HCT116 (cell line): ENCODE measurements around the gene CAMTA2. TPM values are rescaled to one million over a fixed set of nuclear protein-coding genes. Genes with fewer than 3 reads are reported as not detected.

ENCODE experiments used
- ATAC-seq: fragments of 200-7000 bp; cut with Tn5 transposase; 2 replicates; pipeline ENCODE4 v1.9.1; 2020; ENCODE audit warnings: mild to moderate bottlenecking, moderate library complexity
- BruUV-seq: library from RNA; stranded (reverse); fragments of 400-500 nt; replicated peaks from 2 replicates; lab custom pipeline; 2021; lab: Mats Ljungman, UMichigan
- CTCF ChIA-PET: fragments of 300-600 bp; sonication (Branson Sonifier 250); formaldehyde crosslinking; loops from one replicate; lab custom pipeline; 2021; ENCODE audit warnings: antibody characterized with exemption; lab: Charles Lee
- POLR2A ChIA-PET: fragments of 300-600, 350-600 bp; sonication (Branson Sonifier 250); formaldehyde crosslinking; loops from one replicate; lab custom pipeline; 2021; ENCODE audit warnings: antibody characterized with exemption; lab: Charles Lee
- RAD21 ChIA-PET, 2 experiments: fragments of 300-600 bp; sonication (Branson Sonifier 250); formaldehyde crosslinking; loops; one replicate each; lab custom pipeline; 2023; ENCODE audit warnings: low total read pairs in 2 of 2; ENCODE audit not compliant: uncharacterized antibody in 2 of 2, unreplicated experiment in 2 of 2, low non-redundant PET in 1 of 2; lab: Charles Lee
- DNase-seq: peaks from one replicate; pipeline ENCODE4 v3.0.0-alpha.2; 2010; ENCODE audit warnings: low read depth, low spot score
- H2AFZ ChIP-seq: fragments of 200-600 bp; shearing (Covaris generic), sonication (generic); 2 replicates; pipeline ENCODE4 v1.6.1; 2017; ENCODE audit warnings: low read depth, mixed run types, mixed read lengths, antibody characterized with exemption, low read length; ENCODE audit not compliant: poor library complexity, severe bottlenecking
- H3K27ac ChIP-seq: 2 replicates; pipeline ENCODE4 v1.5.1; 2012; ENCODE audit warnings: low read depth, low read length
- H3K27me3 ChIP-seq: fragments of 200-600 bp; sonication (generic); 2 replicates; pipeline ENCODE4 v1.6.1; 2016; ENCODE audit warnings: mixed run types, low read length, mixed read lengths; ENCODE audit not compliant: insufficient read depth
- H3K36me3 ChIP-seq, 2 experiments: fragments of 200-500 bp in 1 of 2; fragments of 200-600 bp in 1 of 2; sonication (Bioruptor generic) in 1 of 2; sonication (generic) in 1 of 2; 2 replicates each; pipeline versions ENCODE4 v1.5.1 to v1.6.1; 2014 to 2016; ENCODE audit warnings: low read length in 2 of 2, inconsistent platforms in 1 of 2, mixed read lengths in 1 of 2, mixed run types in 1 of 2; ENCODE audit not compliant: insufficient read depth in 2 of 2, control insufficient read depth in 1 of 2
- H3K4me1 ChIP-seq, 2 experiments: fragments of 200-600 bp in 1 of 2; sonication (generic) in 1 of 2; 2 replicates each; pipeline versions ENCODE4 v1.5.1 to v1.6.1; 2012 to 2017; ENCODE audit warnings: low read length in 2 of 2, inconsistent platforms in 1 of 2, mild to moderate bottlenecking in 1 of 2, mixed read lengths in 1 of 2, mixed run types in 1 of 2, moderate library complexity in 1 of 2; ENCODE audit not compliant: insufficient read depth in 2 of 2, control insufficient read depth in 1 of 2
- H3K4me2 ChIP-seq: fragments of 200-600 bp; sonication (generic); 2 replicates; pipeline ENCODE4 v1.6.1; 2017; ENCODE audit warnings: mixed run types, low read length, mixed read lengths
- H3K4me3 ChIP-seq, 2 experiments: fragments of 200-600 bp in 1 of 2; sonication (generic) in 1 of 2; replicated peaks in 1 of 2; 2 replicates each; pipeline ENCODE4 v1.5.1; 2011 to 2016; ENCODE audit warnings: low read length in 2 of 2, control low read depth in 1 of 2, low read depth in 1 of 2, mild to moderate bottlenecking in 1 of 2, mixed read lengths in 1 of 2, mixed run types in 1 of 2
- H3K79me2 ChIP-seq: fragments of 200-600 bp; sonication (generic); 2 replicates; pipeline ENCODE4 v1.6.1; 2017; ENCODE audit warnings: mild to moderate bottlenecking, mixed run types, low read length, moderate library complexity, mixed read lengths; ENCODE audit not compliant: insufficient read depth
- H3K9ac ChIP-seq: fragments of 200-600 bp; sonication (generic); 2 replicates; pipeline ENCODE4 v1.6.1; 2016; ENCODE audit warnings: low read length, mixed read lengths
- H3K9me2 ChIP-seq: fragments of 200-600 bp; sonication (generic), shearing (Covaris generic); 2 replicates; pipeline ENCODE4 v1.6.1; 2017; ENCODE audit warnings: mixed run types, mild to moderate bottlenecking, moderate library complexity; ENCODE audit not compliant: insufficient read depth
- H3K9me3 ChIP-seq, 2 experiments: fragments of 200-500 bp in 1 of 2; fragments of 200-600 bp in 1 of 2; sonication (Bioruptor generic) in 1 of 2; sonication (generic) in 1 of 2; 2 replicates each; pipeline ENCODE4 v1.6.1; 2014 to 2017; ENCODE audit warnings: low read length in 2 of 2, mixed read lengths in 2 of 2, inconsistent platforms in 1 of 2, low read depth in 1 of 2, mild to moderate bottlenecking in 1 of 2, mixed run types in 1 of 2, moderate library complexity in 1 of 2; ENCODE audit not compliant: control insufficient read depth in 1 of 2, insufficient read depth in 1 of 2
- H4K20me1 ChIP-seq: fragments of 200-600 bp; sonication (generic), shearing (Covaris generic); 2 replicates; pipeline ENCODE4 v1.6.1; 2017; ENCODE audit warnings: mixed run types, mild to moderate bottlenecking, moderate library complexity; ENCODE audit not compliant: insufficient read depth
- CBX3 ChIP-seq: IDR thresholded peaks from 2 replicates; pipeline ENCODE4 v1.6.1; 2012; ENCODE audit warnings: low read depth
- CEBPB ChIP-seq: IDR thresholded peaks from 2 replicates; pipeline ENCODE4 v1.6.1; 2012; ENCODE audit warnings: low read depth
- EGR1 ChIP-seq: IDR thresholded peaks from 2 replicates; pipeline ENCODE4 v1.6.1; 2012; ENCODE audit warnings: low read depth
- EZH2 ChIP-seq: fragments of 200-600 bp; sonication (generic); IDR thresholded peaks from 2 replicates; pipeline ENCODE4 v1.6.1; 2017; ENCODE audit warnings: antibody characterized with exemption, mixed run types
- EZH2phosphoT487 ChIP-seq: fragments of 200-600 bp; IDR thresholded peaks from 2 replicates; pipeline ENCODE4 v1.6.1; 2018; ENCODE audit warnings: antibody characterized with exemption, borderline replicate concordance
- FOSL1 ChIP-seq: IDR thresholded peaks from 2 replicates; pipeline ENCODE4 v1.6.1; 2012; ENCODE audit warnings: low read depth
- JUND ChIP-seq: IDR thresholded peaks from 2 replicates; pipeline ENCODE4 v1.6.1; 2012
- POLR2A ChIP-seq: IDR thresholded peaks from 2 replicates; pipeline ENCODE4 v1.7.0; 2011; ENCODE audit warnings: borderline replicate concordance; ENCODE audit not compliant: insufficient read depth, insufficient read length; ENCODE audit errors: extremely low read depth
- POLR2AphosphoS5 ChIP-seq: IDR thresholded peaks from 2 replicates; pipeline ENCODE4 v1.6.1; 2011; ENCODE audit warnings: mild to moderate bottlenecking, low read depth, low read length, moderate library complexity
- RAD21 ChIP-seq: IDR thresholded peaks from 2 replicates; pipeline ENCODE4 v1.6.1; 2012; ENCODE audit warnings: low read depth, mild to moderate bottlenecking
- SIN3A ChIP-seq: IDR thresholded peaks from 2 replicates; pipeline ENCODE4 v1.6.1; 2012; ENCODE audit warnings: low read depth
- SP1 ChIP-seq: IDR thresholded peaks from 2 replicates; pipeline ENCODE4 v1.6.1; 2012; ENCODE audit warnings: low read depth
- TCF7L2 ChIP-seq: IDR thresholded peaks from 2 replicates; pipeline ENCODE4 v1.7.0; 2011; ENCODE audit warnings: borderline replicate concordance, inconsistent platforms; ENCODE audit not compliant: insufficient read depth, insufficient read length; ENCODE audit errors: extremely low read depth
- ZFX ChIP-seq: fragments of 450-650 bp; IDR thresholded peaks from 2 replicates; pipeline ENCODE4 v1.6.1; 2017
- ZNF274 ChIP-seq: fragments of 200-500 bp; sonication (Bioruptor generic); IDR thresholded peaks from 2 replicates; pipeline ENCODE4 v1.6.1; 2014; ENCODE audit warnings: mild to moderate bottlenecking, low read depth, low read length, inconsistent platforms
- intact Hi-C: fragments of 100-400 bp; cut with micrococcal nuclease; formaldehyde crosslinking; loops from 2 replicates; pipeline ENCODE4 v1.10.0; 2022
- total RNA-seq: library from RNA; stranded (reverse); gene quantifications from one replicate; pipeline ENCODE4 v1.2.1, GENCODE V29; 2021; ENCODE audit not compliant: unreplicated experiment
- TF ChIP-seq, protein P1 (sequence below): IDR thresholded peaks from 2 replicates; pipeline ENCODE4 v1.6.1; 2012; ENCODE audit warnings: low read depth
- TF ChIP-seq, protein P2 (sequence below): IDR thresholded peaks from 2 replicates; pipeline ENCODE4 v1.6.1; 2012
- TF ChIP-seq, protein P3 (sequence below), 3 experiments: fragments of 200-600 bp in 1 of 3; sonication (generic) in 1 of 3; IDR thresholded peaks in 2 of 3; conservative IDR thresholded peaks in 1 of 3; 2 replicates each; pipeline ENCODE4 v1.5.1; 2012 to 2017; ENCODE audit warnings: low read depth in 2 of 3, low read length in 2 of 3, antibody characterized with exemption in 1 of 3, borderline replicate concordance in 1 of 3, control low read depth in 1 of 3, mild to moderate bottlenecking in 1 of 3, mixed read lengths in 1 of 3, mixed run types in 1 of 3, moderate library complexity in 1 of 3; ENCODE audit not compliant: insufficient read depth in 1 of 3
- TF ChIP-seq, protein P4 (sequence below): IDR thresholded peaks from 2 replicates; pipeline ENCODE4 v1.6.1; 2012

CAMTA2 gene
- total RNA-seq, 1 experiment from 2014 or later = 37.8 TPM

DNA sequence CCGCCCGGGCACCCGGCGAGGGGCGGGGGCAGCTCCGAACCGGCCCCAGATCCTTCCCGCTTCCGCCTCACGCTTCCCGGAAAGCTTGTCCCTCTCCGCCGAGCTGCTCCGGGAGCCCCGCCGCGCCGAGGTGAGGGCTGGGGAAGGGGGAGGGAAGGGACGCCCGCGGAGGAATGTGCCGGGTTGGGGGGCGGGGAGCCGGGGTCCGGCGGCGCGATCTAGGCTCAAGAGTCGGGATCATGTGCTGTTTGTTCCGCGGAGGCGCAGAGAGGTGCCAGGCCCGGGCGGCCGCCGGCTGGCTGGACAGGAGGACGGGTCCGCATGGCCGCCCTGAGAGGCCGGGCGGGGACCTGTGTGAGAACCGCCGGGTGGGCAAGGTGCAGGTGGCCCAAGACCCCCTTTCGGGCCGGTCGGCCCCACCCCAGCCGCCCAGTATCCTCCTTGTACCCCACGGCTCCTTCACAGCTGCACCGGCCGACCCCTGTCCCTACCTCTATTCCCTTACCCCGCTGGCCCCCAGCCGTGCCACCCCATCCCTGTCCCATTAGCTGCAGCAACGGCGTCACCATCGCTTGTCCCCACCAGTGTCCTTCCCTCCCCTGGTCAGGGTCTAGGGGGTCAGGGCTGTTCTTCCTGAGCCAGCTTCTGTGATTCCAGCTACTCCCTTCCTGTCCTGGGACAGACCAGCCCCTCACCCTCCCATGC, 10.7 kb upstream of the CAMTA2 start:
- Histone ChIP-seq H3K79me2 (peaks cover 34% of the 10 kb centered on the region), H3K4me2 (peak overlapping the region; percentile 99), H3K9ac (peak overlapping the region; percentile 90), H3K36me3 (peaks cover 15 to 16% of the 10 kb centered on the region in 2 experiments), H3K4me1 (peaks cover 16 to 27% of the 10 kb centered on the region in 2 experiments), H3K4me3 (peak overlapping the region; percentile 92 to 95), H3K27me3 (no peaks in the 10 kb centered on the region), H3K9me3 (no peaks in the 10 kb centered on the region), H3K27ac (peak overlapping the region; percentile 93), H4K20me1 (no peaks in the 10 kb centered on the region), H3K9me2 (no peaks in the 10 kb centered on the region), H2AFZ (no peak overlapping the region)
- no TSS peak for BruUV-seq
- TF ChIP-seq, protein P1, sequence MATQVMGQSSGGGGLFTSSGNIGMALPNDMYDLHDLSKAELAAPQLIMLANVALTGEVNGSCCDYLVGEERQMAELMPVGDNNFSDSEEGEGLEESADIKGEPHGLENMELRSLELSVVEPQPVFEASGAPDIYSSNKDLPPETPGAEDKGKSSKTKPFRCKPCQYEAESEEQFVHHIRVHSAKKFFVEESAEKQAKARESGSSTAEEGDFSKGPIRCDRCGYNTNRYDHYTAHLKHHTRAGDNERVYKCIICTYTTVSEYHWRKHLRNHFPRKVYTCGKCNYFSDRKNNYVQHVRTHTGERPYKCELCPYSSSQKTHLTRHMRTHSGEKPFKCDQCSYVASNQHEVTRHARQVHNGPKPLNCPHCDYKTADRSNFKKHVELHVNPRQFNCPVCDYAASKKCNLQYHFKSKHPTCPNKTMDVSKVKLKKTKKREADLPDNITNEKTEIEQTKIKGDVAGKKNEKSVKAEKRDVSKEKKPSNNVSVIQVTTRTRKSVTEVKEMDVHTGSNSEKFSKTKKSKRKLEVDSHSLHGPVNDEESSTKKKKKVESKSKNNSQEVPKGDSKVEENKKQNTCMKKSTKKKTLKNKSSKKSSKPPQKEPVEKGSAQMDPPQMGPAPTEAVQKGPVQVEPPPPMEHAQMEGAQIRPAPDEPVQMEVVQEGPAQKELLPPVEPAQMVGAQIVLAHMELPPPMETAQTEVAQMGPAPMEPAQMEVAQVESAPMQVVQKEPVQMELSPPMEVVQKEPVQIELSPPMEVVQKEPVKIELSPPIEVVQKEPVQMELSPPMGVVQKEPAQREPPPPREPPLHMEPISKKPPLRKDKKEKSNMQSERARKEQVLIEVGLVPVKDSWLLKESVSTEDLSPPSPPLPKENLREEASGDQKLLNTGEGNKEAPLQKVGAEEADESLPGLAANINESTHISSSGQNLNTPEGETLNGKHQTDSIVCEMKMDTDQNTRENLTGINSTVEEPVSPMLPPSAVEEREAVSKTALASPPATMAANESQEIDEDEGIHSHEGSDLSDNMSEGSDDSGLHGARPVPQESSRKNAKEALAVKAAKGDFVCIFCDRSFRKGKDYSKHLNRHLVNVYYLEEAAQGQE = no peak
- TF ChIP-seq, protein P2, sequence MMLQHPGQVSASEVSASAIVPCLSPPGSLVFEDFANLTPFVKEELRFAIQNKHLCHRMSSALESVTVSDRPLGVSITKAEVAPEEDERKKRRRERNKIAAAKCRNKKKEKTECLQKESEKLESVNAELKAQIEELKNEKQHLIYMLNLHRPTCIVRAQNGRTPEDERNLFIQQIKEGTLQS = no peak
- TF ChIP-seq, protein P3, sequence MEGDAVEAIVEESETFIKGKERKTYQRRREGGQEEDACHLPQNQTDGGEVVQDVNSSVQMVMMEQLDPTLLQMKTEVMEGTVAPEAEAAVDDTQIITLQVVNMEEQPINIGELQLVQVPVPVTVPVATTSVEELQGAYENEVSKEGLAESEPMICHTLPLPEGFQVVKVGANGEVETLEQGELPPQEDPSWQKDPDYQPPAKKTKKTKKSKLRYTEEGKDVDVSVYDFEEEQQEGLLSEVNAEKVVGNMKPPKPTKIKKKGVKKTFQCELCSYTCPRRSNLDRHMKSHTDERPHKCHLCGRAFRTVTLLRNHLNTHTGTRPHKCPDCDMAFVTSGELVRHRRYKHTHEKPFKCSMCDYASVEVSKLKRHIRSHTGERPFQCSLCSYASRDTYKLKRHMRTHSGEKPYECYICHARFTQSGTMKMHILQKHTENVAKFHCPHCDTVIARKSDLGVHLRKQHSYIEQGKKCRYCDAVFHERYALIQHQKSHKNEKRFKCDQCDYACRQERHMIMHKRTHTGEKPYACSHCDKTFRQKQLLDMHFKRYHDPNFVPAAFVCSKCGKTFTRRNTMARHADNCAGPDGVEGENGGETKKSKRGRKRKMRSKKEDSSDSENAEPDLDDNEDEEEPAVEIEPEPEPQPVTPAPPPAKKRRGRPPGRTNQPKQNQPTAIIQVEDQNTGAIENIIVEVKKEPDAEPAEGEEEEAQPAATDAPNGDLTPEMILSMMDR (IDR thresholded peaks at IDR 0.05 in 2 of 3, conservative IDR thresholded peaks at IDR 0.05 in 1 of 3; ENCODE audit: borderline replicate concordance in 1 of 3, insufficient read depth in 1 of 3, low read depth in 2 of 3, low read length in 2 of 3) = no peak
- TF ChIP-seq SP1 (no peak), POLR2A (no peak), CEBPB (no peak), ZNF274 (no peak), SIN3A (peak; percentile 41; the same call in 1 of the 2 replicates), EZH2 (no peak), CBX3 (no peak), FOSL1 (no peak), EGR1 (no peak), JUND (no peak), POLR2AphosphoS5 (0 out of 2 replicates have a peak, but pooled peaks have one; percentile 1), TCF7L2 (no peak), RAD21 (no peak), ZFX (0 out of 2 replicates have a peak, but pooled peaks have one; percentile 7), EZH2phosphoT487 (no peak)
- TF ChIP-seq, protein P4, sequence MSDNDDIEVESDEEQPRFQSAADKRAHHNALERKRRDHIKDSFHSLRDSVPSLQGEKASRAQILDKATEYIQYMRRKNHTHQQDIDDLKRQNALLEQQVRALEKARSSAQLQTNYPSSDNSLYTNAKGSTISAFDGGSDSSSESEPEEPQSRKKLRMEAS = no peak
- RAD21 ChIA-PET = interaction anchor here in 1 of 2 experiments (0.6 kb wide), 1 partner anchor 25 kb away, joined by 4 read pairs; no protein-coding TSS in a partner anchor
- CTCF ChIA-PET = no interaction called here
- DNase-seq (no peak), ATAC-seq (peak; percentile 40)
- intact Hi-C loops = no loop called here
- POLR2A ChIA-PET = interaction anchor here (2.4 kb wide), 1 partner anchor 11 kb away, joined by 16 read pairs; the partner anchor contains the start of gene CAMTA2
